ENCODE measurements around the gene PNN. TPM values are rescaled to one million over a fixed set of nuclear protein-coding genes. Genes with fewer than 3 reads are reported as not detected.
"Not testable (repeated sequence)": the region's sequence is repeated elsewhere in the genome, so short reads cannot be mapped to it uniquely, and the experiment has no call there.

Gene PNN
- total RNA-seq, 1 experiment from 2014 or later: 100 TPM

GRCh38 chr14:39229601-39230110 is 54.6 kb downstream of the PNN start:
- intact Hi-C loops (cut with micrococcal nuclease; ENCODE audit: unreplicated experiment): no loop called here
- no TSS peak for BruUV-seq (replicated peaks)
- Histone ChIP-seq H3K4me3 (ENCODE audit: low read depth, low read length) (no peak overlapping the region), H3K27me3 (replicated peaks; ENCODE audit: control insufficient read depth, insufficient read depth, low read length) (no peaks in the 10 kb centered on the region), H3K4me1 (peaks cover 53% of the 10 kb centered on the region), H3K36me3 (ENCODE audit: control insufficient read depth, insufficient read depth, low read length) (no peaks in the 10 kb centered on the region), H3K9me3 (no peaks in the 10 kb centered on the region)
- ChIA-PET POLR2A (no interaction called here), CTCF (no interaction called here)
- DNase-seq: no peak
- peaks cover 12% of the 10 kb centered on the region for H3K4me1 Mint-ChIP-seq (ENCODE audit: low read depth, unreplicated experiment)
- H3K27me3 Mint-ChIP-seq (ENCODE audit: insufficient read depth, unreplicated experiment): no peaks in the 10 kb centered on the region
- no peaks in the 10 kb centered on the region for H3K36me3 Mint-ChIP-seq (ENCODE audit: insufficient read depth, unreplicated experiment)
- TF ChIP-seq, protein P1, sequence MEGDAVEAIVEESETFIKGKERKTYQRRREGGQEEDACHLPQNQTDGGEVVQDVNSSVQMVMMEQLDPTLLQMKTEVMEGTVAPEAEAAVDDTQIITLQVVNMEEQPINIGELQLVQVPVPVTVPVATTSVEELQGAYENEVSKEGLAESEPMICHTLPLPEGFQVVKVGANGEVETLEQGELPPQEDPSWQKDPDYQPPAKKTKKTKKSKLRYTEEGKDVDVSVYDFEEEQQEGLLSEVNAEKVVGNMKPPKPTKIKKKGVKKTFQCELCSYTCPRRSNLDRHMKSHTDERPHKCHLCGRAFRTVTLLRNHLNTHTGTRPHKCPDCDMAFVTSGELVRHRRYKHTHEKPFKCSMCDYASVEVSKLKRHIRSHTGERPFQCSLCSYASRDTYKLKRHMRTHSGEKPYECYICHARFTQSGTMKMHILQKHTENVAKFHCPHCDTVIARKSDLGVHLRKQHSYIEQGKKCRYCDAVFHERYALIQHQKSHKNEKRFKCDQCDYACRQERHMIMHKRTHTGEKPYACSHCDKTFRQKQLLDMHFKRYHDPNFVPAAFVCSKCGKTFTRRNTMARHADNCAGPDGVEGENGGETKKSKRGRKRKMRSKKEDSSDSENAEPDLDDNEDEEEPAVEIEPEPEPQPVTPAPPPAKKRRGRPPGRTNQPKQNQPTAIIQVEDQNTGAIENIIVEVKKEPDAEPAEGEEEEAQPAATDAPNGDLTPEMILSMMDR (IDR thresholded peaks at IDR 0.05; ENCODE audit: insufficient read depth in 1 of 2, low read depth in 1 of 2, low read length in 1 of 2, severe bottlenecking in 1 of 2, unreplicated experiment in 1 of 2): no peak
- H3K9me3 Mint-ChIP-seq (ENCODE audit: unreplicated experiment): no peaks in the 10 kb centered on the region
- no peak overlapping the region for H3K4me3 Mint-ChIP-seq (ENCODE audit: unreplicated experiment)
- H3K27ac Mint-ChIP-seq (ENCODE audit: unreplicated experiment): peak overlapping the region; percentile 50

DNA sequence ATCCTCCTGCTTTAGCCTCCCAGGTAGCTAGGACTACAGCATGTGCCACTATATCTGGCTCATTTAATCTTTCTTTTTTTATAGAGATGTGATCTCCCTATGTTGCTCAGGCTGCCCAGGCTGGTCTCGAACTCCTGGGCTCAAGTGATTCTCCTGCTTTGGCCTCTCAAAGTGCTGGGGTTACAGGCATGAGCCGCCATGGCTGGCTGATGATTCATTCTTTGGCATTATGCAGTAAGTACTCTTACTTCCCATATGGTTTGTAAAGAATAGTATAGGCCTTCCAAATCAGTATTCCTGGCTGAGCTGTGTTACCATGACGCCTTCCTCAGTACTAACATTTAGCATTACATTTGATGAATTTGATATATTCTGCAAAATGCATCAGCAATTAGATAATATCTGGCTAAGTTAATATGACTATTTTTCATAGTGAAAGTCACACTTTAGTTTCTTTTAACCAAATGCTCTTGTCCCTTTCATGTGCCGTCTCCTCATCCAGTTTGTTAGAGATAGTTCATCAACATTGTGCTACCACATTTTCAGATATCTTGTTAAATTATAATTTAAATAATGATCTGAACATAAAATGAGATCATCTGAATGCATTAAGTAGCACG is 55.5 kb downstream of the PNN start:
- peaks cover 12% of the 10 kb centered on the region for H3K4me1 Mint-ChIP-seq (ENCODE audit: low read depth, unreplicated experiment)
- H3K36me3 ChIP-seq (ENCODE audit: control insufficient read depth, insufficient read depth, low read length): no peaks in the 10 kb centered on the region
- no peak overlapping the region for H3K4me3 ChIP-seq (ENCODE audit: low read depth, low read length)
- intact Hi-C loops (cut with micrococcal nuclease; ENCODE audit: unreplicated experiment): loop anchor here (1.0 kb wide), 4 partner anchors 123 to 239 kb away; no protein-coding TSS in a partner anchor
- no peak overlapping the region for H3K4me3 Mint-ChIP-seq (ENCODE audit: unreplicated experiment)
- H3K36me3 Mint-ChIP-seq (ENCODE audit: insufficient read depth, unreplicated experiment): no peaks in the 10 kb centered on the region
- TF ChIP-seq, protein P1 (IDR thresholded peaks at IDR 0.05; ENCODE audit: insufficient read depth in 1 of 2, low read depth in 1 of 2, low read length in 1 of 2, severe bottlenecking in 1 of 2, unreplicated experiment in 1 of 2): no peak
- H3K9me3 ChIP-seq: no peaks in the 10 kb centered on the region
- no peaks in the 10 kb centered on the region for H3K27me3 ChIP-seq (replicated peaks; ENCODE audit: control insufficient read depth, insufficient read depth, low read length)
- no TSS peak for BruUV-seq (replicated peaks)
- H3K27ac Mint-ChIP-seq (ENCODE audit: unreplicated experiment): no peak overlapping the region
- CTCF ChIA-PET: no interaction called here
- H3K9me3 Mint-ChIP-seq (ENCODE audit: unreplicated experiment): no peaks in the 10 kb centered on the region
- no peaks in the 10 kb centered on the region for H3K27me3 Mint-ChIP-seq (ENCODE audit: insufficient read depth, unreplicated experiment)
- H3K4me1 ChIP-seq: peaks cover 53% of the 10 kb centered on the region
- POLR2A ChIA-PET: interaction anchor here (1.0 kb wide), 1 partner anchor 128 kb away, joined by 4 read pairs; the partner anchor contains the start of gene SEC23A
- no peak for DNase-seq

DNA sequence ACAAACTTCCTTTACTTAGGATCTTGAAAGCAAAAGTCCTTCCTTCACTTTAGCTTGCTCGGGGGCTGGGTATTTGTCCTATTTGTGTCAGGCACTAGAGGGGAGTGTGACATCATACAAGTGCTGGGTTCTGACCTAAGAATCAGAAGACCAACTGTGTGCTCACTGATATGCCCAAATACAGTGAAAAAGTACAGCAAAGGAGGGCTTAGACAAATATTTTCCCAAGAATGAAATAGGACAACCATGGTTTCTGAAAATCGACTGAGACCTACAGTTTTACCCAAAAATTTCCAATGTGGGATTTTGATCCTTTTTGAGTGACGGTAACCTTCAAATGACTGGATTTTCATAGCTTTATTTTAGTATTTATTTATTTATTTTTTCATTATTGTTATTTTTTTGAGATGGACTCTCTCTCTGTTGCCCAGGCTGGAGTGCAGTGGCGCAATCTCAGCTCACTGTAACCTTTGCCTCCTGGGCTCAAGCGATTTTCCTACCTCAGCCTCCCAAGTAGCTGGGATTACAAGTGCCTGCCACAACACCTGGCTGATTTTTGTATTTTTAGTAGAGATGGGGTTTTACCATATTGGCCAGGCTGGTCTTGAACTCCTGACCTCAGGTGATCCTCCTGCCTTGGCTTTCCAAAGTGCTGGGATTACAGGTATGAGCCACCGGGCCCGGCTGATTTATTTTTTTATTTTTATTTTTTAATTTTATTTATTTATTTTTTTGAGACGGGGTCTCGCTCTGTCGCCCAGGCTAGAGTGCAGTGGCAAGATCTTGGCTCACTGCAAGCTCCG is 56.9 kb downstream of the PNN start:
- not testable (repeated sequence) for H3K4me3 ChIP-seq (ENCODE audit: low read depth, low read length); H3K36me3 Mint-ChIP-seq (ENCODE audit: insufficient read depth, unreplicated experiment); H3K27ac Mint-ChIP-seq (ENCODE audit: unreplicated experiment); H3K36me3 ChIP-seq (ENCODE audit: control insufficient read depth, insufficient read depth, low read length); H3K4me3 Mint-ChIP-seq (ENCODE audit: unreplicated experiment); H3K9me3 Mint-ChIP-seq (ENCODE audit: unreplicated experiment); H3K9me3 ChIP-seq; H3K27me3 ChIP-seq (replicated peaks; ENCODE audit: control insufficient read depth, insufficient read depth, low read length); BruUV-seq (replicated peaks); H3K27me3 Mint-ChIP-seq (ENCODE audit: insufficient read depth, unreplicated experiment)
- H3K4me1 Mint-ChIP-seq (ENCODE audit: low read depth, unreplicated experiment): peaks cover 12% of the 10 kb centered on the region
- intact Hi-C loops (cut with micrococcal nuclease; ENCODE audit: unreplicated experiment): loop anchor here (1.0 kb wide), 4 partner anchors 125 to 237 kb away; no protein-coding TSS in a partner anchor
- DNase-seq: peak; percentile 62 to 70
- TF ChIP-seq, protein P1 (IDR thresholded peaks at IDR 0.05; ENCODE audit: insufficient read depth in 1 of 2, low read depth in 1 of 2, low read length in 1 of 2, severe bottlenecking in 1 of 2, unreplicated experiment in 1 of 2): peak; percentile 27 to 31
- CTCF ChIA-PET: interaction anchor here (0.5 to 1.5 kb wide), 8 partner anchors 10 to 200 kb away, joined by 3 to 11 read pairs (median 8); partner anchors contain the start of genes FBXO33 and TRAPPC6B
- POLR2A ChIA-PET: interaction anchor here (1.0 kb wide), 2 partner anchors 129 to 200 kb away, joined by 4 read pairs; partner anchors contain the start of genes FBXO33 and SEC23A
- peaks cover 47% of the 10 kb centered on the region for H3K4me1 ChIP-seq

All from Caco-2 (cell line).